ENCODE measurements around the gene LRRTM4. TPM values are rescaled to one million over a fixed set of nuclear protein-coding genes. Genes with fewer than 3 reads are reported as not detected.

Gene LRRTM4
- total RNA-seq, 4 donors from 2014 or later: 0.24 to 38.4 (median 1.0) TPM; not detected in 1

GRCh38 chr2:77538031-77538430 is 15.9 kb upstream of the LRRTM4 start:
- Histone ChIP-seq H3K4me3 (no peak overlapping the region), H3K4me1 (no peaks in the 10 kb centered on the region), H3K27ac (no peak overlapping the region), H3K9me3 (no peaks in the 10 kb centered on the region), H3K36me3 (no peaks in the 10 kb centered on the region), H3K27me3 (no peaks in the 10 kb centered on the region)
- intact Hi-C loops (cut with DNase I; ENCODE audit: low total_unique reads): no loop called here
- DNase-seq: no peak
- TF ChIP-seq POLR2A (IDR thresholded peaks at IDR 0.05) (no peak), CTCF (IDR thresholded peaks at IDR 0.05) (no peak)

DNA sequence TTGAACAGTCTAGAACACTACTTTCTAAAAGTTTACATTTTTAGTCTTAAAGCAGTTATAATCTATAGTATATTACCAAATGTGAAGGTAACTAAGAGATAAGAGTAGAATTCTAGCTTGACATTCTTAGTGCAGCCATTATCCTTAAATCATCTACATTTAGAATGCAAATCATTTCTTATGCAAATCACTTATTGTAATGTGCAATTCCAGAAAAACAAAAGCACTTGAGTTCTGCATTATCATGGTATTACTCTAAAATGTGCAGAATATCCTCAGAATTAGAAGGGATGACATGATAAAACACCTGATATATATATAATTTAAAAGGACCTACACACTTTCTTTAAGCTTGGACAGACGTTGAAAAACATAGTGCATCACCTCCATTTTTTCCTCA is 712 bp upstream of the LRRTM4 start:
- Histone ChIP-seq H3K4me1 (peaks cover 0 to 4% of the 10 kb centered on the region in 2 donors), H3K27ac (no peak overlapping the region), H3K27me3 (no peaks in the 10 kb centered on the region), H3K36me3 (no peaks in the 10 kb centered on the region), H3K4me3 (no peak overlapping the region), H3K9me3 (no peaks in the 10 kb centered on the region)
- intact Hi-C loops (cut with DNase I; ENCODE audit: low total_unique reads): no loop called here
- DNase-seq: no peak
- TF ChIP-seq POLR2A (IDR thresholded peaks at IDR 0.05) (no peak), CTCF (IDR thresholded peaks at IDR 0.05) (no peak)

- H3K36me3 ChIP-seq: no peaks in the 10 kb centered on the region
Measured at GRCh38 chr2:77521548-77521891, 656 bp downstream of the LRRTM4 start.

GRCh38 chr2:77520641-77521547 is 1.3 kb downstream of the LRRTM4 start:
- TF ChIP-seq CTCF (IDR thresholded peaks at IDR 0.05): no peak
- TF ChIP-seq POLR2A (IDR thresholded peaks at IDR 0.05): no peak
- Histone ChIP-seq H3K4me1 (peaks cover 0 to 4% of the 10 kb centered on the region in 2 donors), H3K27me3 (no peaks in the 10 kb centered on the region), H3K9me3 (no peaks in the 10 kb centered on the region), H3K27ac (no peak overlapping the region), H3K4me3 (no peak overlapping the region), H3K36me3 (no peaks in the 10 kb centered on the region)
- intact Hi-C loops (cut with DNase I; ENCODE audit: low total_unique reads): no loop called here
- no peak for DNase-seq

More at GRCh38 chr2:77521548-77521891, 656 bp downstream of the LRRTM4 start:
- no peaks in the 10 kb centered on the region for H3K9me3 ChIP-seq
- no peaks in the 10 kb centered on the region for H3K27me3 ChIP-seq
- TF ChIP-seq CTCF (IDR thresholded peaks at IDR 0.05) (no peak), POLR2A (IDR thresholded peaks at IDR 0.05) (no peak)
- H3K4me3 ChIP-seq: no peak overlapping the region
- H3K4me1 ChIP-seq: peaks cover 0 to 4% of the 10 kb centered on the region in 2 donors
- intact Hi-C loops (cut with DNase I; ENCODE audit: low total_unique reads): no loop called here
- no peak for DNase-seq
- H3K27ac ChIP-seq: no peak overlapping the region

- TF ChIP-seq POLR2A (IDR thresholded peaks at IDR 0.05) (no peak), CTCF (IDR thresholded peaks at IDR 0.05) (no peak)
- Histone ChIP-seq H3K36me3 (no peaks in the 10 kb centered on the region), H3K4me3 (no peak overlapping the region), H3K9me3 (no peaks in the 10 kb centered on the region), H3K4me1 (peaks cover 0 to 4% of the 10 kb centered on the region in 2 donors), H3K27me3 (no peaks in the 10 kb centered on the region), H3K27ac (no peak overlapping the region)
- intact Hi-C loops (cut with DNase I; ENCODE audit: low total_unique reads): no loop called here
- DNase-seq: no peak
Measured at GRCh38 chr2:77519888-77520506, 2.2 kb downstream of the LRRTM4 start.

All from uterus (tissue), 4 donors.